NOMO-1 treated with dmso at 0.1 percent for 144 hours (cell line): ENCODE data around the gene CALML3.
"Not testable (repeated sequence)": the region's sequence is repeated elsewhere in the genome, so short reads cannot be mapped to it uniquely, and the experiment has no call there.

ENCODE experiments used
- DNase-seq: peaks from one replicate; lab custom pipeline; 2025; ENCODE audit not compliant: unreplicated experiment; lab: John Stamatoyannopoulos, UW

Gene CALML3

DNA sequence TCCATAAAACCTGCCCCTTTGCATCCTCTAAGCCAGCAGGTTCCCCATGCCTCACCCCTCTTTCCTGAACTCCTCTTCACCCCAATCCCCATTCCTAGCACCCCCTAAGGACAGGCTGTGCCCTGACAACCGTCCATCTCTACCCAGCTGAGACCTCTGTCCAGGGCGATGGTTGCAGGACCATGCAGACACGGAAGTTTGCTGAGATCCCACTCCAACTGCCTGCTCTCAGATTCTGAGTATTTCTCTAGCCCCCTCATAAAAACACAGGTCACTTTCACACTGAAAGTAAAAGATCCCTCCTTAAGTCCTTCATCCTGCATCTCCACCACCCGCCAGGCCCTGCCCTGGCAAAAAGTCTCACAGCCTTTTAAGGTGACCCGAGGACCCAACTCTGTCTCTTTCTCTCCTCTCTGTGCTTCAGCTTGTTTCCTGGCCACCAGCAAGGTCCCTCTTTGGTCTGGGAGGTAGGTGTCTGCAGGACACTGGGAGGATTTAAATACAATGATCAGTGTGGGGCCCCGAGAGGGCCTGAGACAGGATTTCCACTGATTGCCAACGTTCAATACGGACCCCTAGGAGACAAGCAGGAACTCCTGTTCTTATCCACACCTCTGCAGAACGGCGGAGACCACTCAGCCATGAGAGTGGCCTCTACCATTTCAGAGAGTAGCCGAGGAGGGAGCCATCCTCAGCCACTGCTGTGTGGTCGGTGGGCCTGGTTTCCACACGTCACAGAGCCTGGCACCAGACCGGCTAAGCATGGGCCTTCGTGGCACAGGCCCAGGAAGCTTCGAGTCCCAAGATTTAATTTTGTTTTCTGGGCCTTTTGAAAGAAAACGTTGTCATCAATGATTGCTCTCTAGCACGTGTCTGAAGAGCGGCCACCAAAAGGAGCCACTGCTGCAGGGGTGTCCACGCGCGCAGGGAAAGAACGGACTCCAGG, 27.9 kb downstream of the CALML3 start:
- DNase-seq, result no peak

DNA sequence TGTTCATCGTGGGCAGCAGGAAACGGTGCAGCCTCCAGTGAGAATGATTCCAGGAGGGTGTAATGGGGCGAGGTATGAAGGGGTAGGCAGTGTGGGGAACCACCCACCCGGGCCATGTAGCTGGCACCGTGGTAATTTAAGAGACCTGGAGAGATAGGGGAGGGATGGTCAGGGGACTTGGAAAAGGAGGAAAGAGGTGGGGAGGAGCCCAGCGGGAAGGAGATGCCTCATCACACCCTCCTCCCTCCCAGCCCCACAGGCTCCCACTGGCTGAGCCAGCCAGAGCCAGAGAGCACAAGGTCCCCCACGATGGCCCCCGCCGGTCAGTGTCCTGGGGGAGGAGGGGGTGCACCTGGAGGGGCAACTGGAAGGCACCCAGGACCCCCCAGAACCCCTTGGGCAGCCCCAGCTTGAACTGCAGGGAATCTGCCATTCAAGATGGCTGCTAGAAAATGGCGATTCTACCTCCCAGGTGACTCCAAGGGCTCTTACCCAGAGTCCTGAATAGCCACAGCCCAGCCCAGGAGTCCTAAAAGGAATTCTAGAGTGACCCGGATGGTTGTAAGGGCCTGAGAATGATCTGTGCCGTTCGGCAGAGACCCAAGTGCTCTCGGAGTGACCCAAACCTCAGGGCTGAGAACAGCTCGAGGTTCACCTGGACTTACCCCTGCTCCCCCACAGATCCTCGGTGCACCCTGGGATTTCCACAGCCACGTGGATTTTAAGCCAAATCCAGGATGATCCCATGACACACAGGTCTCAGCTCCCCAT, 28.8 kb downstream of the CALML3 start:
- DNase-seq, result no peak

DNA sequence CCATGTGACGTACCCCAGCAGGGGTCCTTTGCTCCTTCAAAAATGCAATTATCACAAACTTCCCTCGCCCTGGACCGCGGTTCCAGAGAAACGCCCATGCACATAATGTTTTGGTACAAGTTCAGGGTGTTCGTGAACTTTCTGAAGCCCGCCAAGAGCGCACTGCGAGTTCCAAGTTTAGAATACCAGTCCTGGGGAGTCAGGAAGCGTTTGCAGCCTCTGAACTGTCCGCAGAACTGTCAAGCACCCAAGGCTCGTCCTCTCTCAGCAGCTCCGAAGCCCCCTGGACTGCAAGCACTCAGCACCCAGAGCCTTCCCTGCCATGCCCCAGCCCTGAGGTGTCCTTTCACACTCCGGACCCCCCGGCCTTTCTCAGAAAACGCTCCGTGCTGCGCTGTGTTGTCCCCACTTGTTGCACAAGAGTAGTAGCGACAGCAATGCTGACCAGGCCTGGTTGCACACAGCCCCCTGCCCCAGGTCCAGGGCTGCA, 30.3 kb downstream of the CALML3 start:
- no peak for DNase-seq

DNA sequence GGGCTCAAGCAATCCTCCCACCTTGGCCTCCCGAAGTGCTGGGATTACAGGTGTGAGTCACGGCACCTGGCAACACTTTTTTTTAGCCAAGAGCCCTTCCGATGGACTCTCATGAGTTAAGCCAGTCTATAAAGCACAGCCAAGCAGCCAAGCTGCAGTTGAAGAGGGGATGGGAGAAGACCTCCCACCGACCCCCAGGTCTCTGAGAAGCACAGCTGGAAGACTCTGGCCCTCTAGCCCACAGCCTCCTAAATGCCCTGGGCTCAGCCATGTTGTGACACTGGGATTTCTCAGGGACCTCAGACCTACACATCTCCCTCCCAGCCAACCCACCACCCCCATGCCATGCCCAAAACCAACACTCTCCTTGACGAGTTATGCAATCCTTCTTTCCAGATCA, 31.1 kb downstream of the CALML3 start:
- no peak for DNase-seq

DNA sequence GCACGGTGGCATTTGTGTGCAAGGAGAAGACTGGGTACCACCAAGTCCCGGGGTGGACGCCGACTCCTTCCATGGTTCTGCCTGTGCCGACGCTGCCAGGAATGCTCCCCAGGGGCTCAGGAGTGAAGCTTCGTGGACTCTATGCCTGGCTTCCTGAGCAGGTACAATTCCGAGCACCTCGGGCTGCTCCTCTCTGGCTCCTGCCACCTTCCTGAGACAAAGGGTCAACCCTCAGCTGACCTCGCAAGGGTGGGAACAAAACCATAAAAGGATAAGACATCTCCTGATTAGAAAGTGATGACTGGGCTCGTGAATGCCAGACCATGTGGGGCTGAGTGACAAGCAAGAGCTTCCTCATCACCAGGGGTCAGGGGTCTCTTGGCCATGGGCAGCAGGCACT, 31.8 kb downstream of the CALML3 start:
- DNase-seq, result no peak

DNA sequence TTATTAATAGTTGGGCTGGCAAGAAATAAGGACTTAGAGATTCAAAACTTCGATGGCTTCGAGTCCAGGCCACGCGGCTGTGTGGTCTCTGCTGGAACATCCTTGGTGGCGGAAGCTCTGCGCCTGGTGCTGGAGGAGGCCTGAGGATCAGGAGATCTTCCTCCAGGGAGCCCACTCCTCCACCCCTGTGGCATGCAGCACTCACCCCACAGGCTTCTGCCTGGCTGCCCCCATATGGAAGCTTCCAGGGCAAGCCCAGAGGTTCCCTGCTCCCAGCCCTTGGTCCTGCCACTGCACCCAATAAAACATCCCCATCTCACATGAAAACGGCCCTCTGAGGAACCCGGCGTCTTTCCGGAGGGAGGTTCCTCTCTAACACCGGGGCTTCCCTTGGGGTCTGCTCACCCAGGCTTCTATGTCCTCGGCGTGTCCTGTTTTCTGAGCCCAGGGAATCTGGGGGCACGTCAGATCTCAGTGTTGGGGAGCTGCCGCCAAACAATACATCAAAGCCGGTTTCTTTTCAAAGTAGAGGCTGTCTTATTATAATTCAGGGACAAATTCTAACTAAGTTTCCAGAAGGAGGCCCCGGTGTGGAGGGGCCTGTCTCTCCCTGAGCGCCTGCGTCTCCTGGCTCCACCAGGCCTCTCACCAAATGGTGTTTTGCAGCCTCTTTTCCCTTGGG, 32.4 kb downstream of the CALML3 start:
- no peak for DNase-seq

DNA sequence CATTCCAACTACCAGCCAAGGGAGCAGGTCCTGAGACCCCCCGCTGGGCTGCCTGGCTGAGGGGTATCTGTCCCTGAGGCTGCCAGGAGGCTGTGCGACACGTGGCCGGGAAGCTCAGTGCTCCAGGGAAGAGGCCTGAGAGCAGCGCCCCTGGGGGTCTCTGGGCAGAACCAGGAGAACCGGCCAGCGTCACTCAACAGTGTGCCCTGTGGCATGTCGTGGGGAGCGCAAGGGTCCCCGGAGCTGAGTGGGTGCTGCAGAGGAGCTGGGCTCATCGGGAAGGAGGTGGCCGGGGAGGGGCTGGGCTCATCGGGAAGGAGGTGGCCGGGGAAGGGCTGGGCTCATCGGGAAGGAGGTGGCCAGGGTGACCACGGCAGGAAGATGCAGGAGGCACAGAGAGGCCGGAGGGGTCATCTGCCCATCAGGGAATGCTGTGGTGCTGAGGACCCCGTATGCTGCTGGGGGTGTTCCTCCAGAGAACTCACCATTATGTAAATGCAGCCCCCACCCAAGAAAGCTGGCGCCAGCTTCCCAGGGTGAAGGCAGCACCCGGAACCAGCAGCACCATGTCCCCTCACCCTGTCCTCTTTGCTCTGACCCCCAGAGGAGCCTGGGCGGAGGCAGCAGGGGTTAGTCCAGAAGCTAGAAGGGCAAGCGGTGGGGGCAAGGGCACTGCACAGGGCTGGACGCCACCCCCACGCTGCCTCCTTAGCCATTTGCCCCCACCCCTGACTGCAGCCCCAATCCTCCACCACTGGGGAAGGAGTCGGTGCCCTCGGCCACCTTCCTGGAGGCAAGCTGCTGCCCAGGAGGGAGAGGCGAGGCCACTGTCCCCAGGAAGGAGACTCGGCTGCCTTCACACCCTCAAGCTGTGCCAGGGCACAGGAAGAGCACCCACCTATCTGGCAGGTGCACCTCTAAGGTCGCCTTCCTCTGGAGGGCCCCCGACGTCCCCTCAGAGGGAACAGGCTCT, 33.3 kb downstream of the CALML3 start:
- no peak for DNase-seq

DNA sequence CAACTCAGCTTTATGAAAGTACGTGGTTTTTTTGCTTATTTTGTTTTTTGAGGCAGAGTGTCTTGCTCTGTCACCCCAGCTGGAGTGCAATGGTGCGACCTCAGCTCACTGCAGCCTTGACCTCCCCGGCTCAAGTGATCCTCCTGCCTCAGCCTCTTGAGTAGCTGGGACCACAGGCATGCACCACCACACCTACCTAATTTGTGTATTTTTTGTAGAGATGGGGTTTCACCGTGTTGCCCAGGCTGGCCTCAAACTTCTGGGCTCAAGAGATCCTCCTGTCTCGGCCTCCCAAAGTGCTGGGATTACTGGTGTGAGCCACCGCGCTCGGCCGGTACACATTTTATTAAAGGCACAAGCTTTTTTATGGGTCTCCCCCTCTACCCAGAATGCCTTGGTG, 34.3 kb downstream of the CALML3 start:
- DNase-seq, result not testable (repeated sequence)

DNA sequence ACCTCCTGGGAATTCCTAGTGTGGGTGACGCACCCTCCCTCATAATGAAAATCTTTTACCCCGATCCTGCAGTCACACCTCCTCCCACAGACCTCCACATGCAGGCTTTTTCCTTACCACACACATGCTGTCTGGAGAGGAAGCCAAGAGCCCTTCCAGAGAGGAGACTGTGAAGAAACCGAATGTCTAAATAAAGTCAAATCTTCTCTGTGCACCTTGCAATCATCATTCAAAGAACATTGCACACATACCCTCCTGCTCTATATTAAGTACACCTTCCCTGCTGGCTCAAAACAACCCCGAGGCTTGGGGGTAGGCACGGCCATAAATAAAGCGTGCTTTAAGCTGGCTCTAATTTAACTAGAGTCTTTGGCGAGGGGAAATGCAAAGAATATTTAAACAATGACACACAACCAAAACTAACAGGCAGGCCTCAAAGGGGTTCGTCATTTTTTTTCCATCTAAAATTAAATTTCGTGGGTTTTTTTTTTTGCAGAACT, 34.9 kb downstream of the CALML3 start:
- DNase-seq, result no peak

DNA sequence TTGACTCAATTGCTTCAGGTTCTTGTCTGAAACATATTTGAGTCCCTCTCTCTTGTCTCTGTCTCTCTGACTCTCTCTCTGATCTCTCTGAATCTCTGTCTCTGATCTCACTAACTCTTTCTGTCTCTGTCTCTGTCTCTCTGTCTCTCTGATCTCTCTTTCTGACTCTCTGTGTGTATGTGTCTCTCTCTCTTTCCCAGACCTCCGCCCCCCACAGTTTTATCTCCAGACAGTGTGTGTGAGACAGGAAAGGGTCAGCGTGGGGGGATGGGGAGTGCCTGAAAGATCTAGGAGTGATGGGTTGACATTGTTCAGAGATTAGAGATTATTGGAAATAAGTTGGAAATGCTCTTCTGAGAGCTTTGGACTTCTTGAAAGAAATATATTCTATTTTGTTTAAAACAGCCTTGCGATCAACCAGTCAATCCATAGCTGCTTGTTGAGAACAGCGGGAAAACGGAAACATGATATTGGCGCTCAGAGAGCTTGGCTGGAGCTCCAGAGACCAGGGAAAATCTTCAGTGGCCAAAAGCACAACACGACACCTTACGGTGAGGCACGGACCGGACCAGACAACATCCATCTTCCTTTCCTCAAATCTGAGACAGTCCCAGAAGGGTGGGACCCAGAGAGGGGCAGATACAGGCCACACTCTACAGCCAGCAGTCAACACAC, 35.5 kb downstream of the CALML3 start:
- no peak for DNase-seq

DNA sequence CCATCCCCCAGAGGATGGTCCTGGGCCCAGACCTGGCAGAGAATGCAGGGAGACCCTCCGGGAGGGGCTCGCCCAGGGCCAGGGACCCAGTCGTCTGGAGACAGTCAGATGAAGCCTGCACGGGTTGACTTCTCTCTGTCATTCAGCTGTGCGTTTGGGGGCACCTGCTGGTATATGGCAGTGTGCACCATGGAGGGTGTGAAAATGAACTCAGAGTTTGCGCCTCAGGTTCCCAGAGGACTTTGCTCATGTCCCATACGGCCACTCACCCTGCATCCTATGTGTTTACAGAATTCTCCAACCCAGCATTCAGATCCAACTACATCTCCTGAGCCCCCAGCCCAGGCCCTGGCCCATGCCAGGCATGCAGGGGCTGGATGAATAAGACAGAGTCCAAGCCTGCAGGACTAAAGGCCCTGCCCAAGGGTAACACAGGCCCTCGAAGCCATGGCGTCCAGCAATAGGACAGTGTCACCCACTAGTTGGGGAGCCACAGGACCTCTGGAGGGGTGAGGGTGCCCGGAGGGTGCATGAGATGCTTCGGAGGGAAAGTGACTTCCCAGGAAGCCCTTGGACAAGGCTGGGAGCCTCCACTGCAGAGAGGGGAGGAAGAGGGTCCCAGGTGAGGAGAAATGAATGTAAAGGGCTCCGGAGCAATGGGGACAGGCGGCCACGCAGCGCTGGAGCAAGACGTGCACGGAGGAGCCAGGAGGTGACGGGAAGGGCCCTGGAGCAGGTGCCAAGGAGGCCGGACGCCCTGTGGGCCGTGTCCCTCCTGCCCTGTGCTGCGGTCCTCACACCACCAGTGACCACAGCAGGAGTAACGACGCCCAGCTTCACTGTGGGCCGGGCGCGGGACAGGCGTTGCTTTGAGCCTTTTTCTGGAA, 36.3 kb downstream of the CALML3 start:
- DNase-seq, result no peak

DNA sequence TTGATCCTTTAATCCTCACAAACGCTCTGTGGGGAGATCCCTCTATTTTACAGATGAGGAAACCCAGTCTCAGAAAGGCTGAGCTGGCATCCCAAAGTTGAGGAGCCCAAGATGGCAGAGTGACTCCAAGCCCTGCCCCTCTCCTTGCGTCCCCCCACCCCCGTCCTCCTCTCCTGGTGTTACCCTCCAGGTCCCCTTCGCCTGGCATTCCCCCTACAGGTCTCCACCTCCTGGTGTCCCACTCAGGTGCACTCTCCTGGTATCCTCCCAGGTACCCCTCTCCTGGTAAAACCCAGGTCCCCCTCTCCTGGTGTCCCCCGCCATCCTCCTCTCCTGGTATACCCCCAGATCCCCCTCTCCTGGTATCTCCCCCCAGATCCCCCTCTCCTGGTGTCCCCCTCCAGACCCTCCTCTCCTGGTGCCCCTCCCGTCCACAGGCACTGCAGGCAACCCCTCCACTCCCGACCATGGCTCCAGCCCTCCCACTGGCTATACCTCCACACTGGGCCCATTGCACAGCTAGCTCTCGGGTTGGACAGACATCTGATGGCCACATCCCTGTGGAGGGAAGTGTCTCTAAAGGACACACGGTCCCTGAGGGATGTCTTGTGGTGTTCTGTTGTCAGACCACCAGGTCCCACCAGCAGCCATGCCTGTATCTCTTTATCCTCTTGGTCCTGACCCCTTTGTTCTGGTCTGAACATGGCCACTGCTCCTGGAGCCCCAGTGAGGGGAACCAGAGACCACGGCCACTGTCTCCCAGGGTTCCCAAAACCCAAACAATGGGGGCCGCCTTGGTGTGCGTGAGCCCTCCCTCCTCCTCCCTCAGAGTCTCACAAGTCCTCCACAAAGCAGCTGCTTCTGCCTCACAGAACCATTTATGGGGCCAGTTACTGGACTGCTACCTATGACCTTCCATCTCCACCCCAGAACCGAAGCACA, 37.2 kb downstream of the CALML3 start:
- DNase-seq, result no peak

DNA sequence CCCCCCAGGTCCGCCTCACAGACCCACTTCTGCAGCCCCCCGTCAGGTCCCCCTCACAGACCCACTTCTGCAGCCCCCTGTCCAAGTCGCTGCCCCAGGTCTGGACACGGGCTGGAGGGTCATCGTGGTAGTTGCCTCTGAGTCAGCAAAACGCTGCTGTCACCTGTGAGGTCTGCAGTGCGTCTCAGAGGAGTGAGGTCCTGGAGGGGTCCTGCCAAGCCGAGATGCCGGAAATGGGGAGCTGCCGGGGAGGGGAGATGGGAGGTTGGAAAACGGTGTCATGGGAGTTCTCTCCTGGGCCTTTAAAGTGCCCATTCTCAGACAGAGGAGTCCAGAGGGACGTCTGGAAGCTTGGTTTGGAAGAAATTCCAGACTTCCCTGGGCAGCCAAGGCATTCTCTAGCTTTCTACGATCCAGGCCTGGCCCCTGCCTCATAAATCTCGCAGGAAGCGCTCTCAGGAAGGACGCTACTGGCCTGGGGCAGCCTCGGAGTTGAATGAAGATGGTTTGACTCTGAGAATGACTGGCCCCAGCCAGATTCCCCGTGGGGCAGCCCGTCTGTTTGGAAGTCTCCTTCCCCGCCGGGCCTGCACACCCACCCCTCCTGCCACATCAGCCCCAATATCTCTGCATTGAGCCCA, 38.7 kb downstream of the CALML3 start:
- no peak for DNase-seq

DNA sequence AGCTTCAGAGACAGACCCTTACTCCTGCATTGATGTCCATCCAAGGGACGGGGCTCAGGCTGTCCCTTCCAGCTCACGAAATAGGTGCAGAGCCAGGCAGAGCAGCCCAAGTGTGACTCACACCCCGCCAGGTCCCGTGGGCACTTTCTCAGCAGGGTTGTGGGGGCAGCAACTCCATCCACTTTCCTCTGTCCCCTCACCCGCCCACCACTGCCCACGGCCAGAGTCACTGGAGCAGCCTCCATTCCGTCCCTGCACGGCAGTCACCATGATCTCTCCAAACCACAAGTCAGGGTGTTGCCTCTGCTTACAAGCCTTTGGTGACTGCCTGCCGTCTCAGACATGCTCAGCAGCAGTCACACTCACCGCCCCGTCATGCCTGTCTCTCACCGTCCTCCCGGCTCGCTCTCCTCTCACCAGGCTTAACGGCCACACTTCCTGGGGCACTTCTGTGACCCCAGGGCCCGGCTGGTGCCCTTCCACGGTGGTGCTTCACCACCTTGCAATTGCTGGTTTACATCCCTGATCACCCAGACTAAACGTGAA, 39.3 kb downstream of the CALML3 start:
- no peak for DNase-seq

DNA sequence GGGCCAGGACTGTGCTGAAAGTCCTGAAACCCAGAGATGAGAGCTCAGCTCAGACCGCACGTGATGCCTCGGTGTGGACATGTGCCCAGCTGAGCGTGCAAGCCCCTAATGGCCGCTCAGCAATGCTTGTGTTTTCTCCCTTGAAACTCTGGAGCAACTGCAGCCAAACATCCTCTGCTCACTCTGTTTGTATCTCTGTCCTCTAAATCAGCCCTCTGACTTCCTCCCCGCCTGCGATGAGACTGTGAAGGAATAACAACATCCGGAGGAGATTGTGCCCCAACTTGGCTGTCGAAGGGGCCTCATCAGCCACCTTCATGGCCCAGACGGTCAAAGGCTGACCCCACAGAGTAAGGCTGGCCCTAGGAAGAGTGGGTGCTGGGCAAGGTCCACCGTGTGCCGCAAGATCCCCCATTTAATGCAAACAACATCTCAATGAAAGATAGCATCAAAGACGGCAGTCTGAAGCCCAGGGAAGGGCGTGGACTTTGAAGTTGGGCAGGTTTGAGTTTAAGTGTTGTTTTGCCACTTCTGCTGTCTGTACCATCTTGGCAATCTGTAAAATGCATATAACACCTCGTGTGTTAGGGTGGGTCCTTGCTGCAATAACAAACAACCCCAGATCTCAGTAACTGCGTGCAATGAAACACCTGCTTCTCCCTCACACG, 39.9 kb downstream of the CALML3 start:
- no peak for DNase-seq

DNA sequence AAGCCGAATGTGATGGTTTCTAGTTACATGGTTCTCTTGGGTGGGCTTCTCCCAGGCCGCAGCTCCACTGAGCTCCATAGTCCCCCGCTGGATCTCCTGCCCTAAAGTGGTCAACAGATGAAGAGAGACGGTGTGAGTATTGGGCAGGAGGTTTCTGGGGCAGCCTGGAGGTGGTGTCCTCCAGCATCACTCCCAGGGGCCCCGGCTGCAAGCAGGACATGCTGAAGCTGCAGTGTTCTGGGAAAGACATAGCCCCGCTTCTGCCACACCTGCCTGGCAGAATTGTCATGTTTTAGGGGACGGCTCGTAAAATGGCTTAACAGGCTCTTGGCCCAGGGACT, 40.4 kb downstream of the CALML3 start:
- DNase-seq, result no peak
